B cell (primary cell): Measurements from ENCODE around the gene RPRD1A. TPM values are rescaled to one million over a fixed set of nuclear protein-coding genes. Genes with fewer than 3 reads are reported as not detected.

Experiments
- ATAC-seq: fragments of 200-7000 bp; cut with Tn5 transposase; one replicate; pipeline ENCODE4 v1.10.0; 2021; ENCODE audit warnings: low read depth, mild to moderate bottlenecking, moderate number of reproducible peaks, moderate library complexity
- CTCF ChIA-PET: fragments of 350-600 bp; sonication (Branson Sonifier 250); formaldehyde crosslinking; loops from one replicate; lab custom pipeline; 2021; ENCODE audit warnings: antibody characterized with exemption, inconsistent platforms; lab: Charles Lee
- POLR2A ChIA-PET: fragments of 350-600 bp; sonication (Branson Sonifier 250); formaldehyde crosslinking; loops from one replicate; lab custom pipeline; 2021; ENCODE audit warnings: antibody characterized with exemption; lab: Charles Lee
- DNase-seq: peaks from one replicate; pipeline ENCODE4 v3.0.0; 2013
- H2AFZ ChIP-seq: 2 replicates; pipeline ENCODE4 v1.6.1; 2012; ENCODE audit warnings: mild to moderate bottlenecking, low read depth, low read length; ENCODE audit not compliant: insufficient read depth, poor library complexity, severe bottlenecking
- H3K27ac ChIP-seq, 2 donors: 1 replicate in 1 of 2; 2 replicates in 1 of 2; pipeline ENCODE4 v1.5.1; 2012 to 2013; ENCODE audit warnings: low read length in 2 of 2, mild to moderate bottlenecking in 2 of 2, moderate library complexity in 1 of 2
- H3K27me3 ChIP-seq, 4 experiments: fragments of 200-600 bp in 1 of 4; sonication (generic) in 1 of 4; replicated peaks in 1 of 4; 1 replicate in 2 of 4; 2 replicates in 2 of 4; pipeline versions ENCODE4 v1.6.1 to v1.7.0; 2013 to 2016; ENCODE audit warnings: low read length in 3 of 4, mild to moderate bottlenecking in 2 of 4, mixed read lengths in 1 of 4, moderate library complexity in 1 of 4; ENCODE audit not compliant: insufficient read depth in 4 of 4, control insufficient read depth in 3 of 4; ENCODE audit errors: control extremely low read depth in 1 of 4
- H3K36me3 ChIP-seq, 2 experiments: replicated peaks in 1 of 2; 1 replicate in 1 of 2; 2 replicates in 1 of 2; pipeline versions ENCODE4 v1.6.1 to v1.7.1; 2013; ENCODE audit warnings: low read length in 1 of 2; ENCODE audit not compliant: insufficient read depth in 2 of 2, control insufficient read depth in 1 of 2; ENCODE audit errors: control extremely low read depth in 1 of 2, extremely low read depth in 1 of 2
- H3K4me1 ChIP-seq, 2 donors: fragments of 200-600 bp in 1 of 2; sonication (generic) in 1 of 2; 1 replicate in 1 of 2; 2 replicates in 1 of 2; pipeline versions ENCODE4 v1.5.1 to v1.6.1; 2013 to 2017; ENCODE audit warnings: low read length in 2 of 2; ENCODE audit not compliant: control insufficient read depth in 2 of 2, insufficient read depth in 2 of 2
- H3K4me2 ChIP-seq: replicated peaks from 2 replicates; pipeline ENCODE3; 2012; ENCODE audit warnings: mild to moderate bottlenecking, low read depth, low read length; ENCODE audit not compliant: poor library complexity, severe bottlenecking
- H3K4me3 ChIP-seq, 5 experiments: fragments of 200-600 bp in 1 of 5; sonication (generic) in 1 of 5; 1 replicate in 3 of 5; 2 replicates in 2 of 5; pipeline versions ENCODE4 v1.5.1 to v1.7.0; 2011 to 2016; ENCODE audit warnings: low read length in 4 of 5, mild to moderate bottlenecking in 4 of 5, low read depth in 2 of 5, control low read depth in 1 of 5, moderate library complexity in 1 of 5; ENCODE audit not compliant: insufficient read depth in 1 of 5; ENCODE audit errors: control extremely low read depth in 1 of 5, extremely low read depth in 1 of 5
- H3K79me2 ChIP-seq: fragments of 200-600 bp; sonication (generic); one replicate; pipeline ENCODE4 v1.6.0; 2016; ENCODE audit warnings: low read length; ENCODE audit not compliant: control insufficient read depth, insufficient read depth
- H3K9ac ChIP-seq: fragments of 200-600 bp; sonication (generic); 2 replicates; pipeline ENCODE4 v1.6.1; 2017; ENCODE audit warnings: mild to moderate bottlenecking, low read length, moderate library complexity
- H3K9me3 ChIP-seq, 3 donors: one replicate each; pipeline versions ENCODE4 v1.6.1 to v1.7.1; 2013; ENCODE audit warnings: low read length in 2 of 3; ENCODE audit not compliant: control insufficient read depth in 2 of 3, insufficient read depth in 1 of 3; ENCODE audit errors: control extremely low read depth in 1 of 3
- H4K20me1 ChIP-seq: 2 replicates; pipeline ENCODE4 v1.6.0; 2012; ENCODE audit warnings: mild to moderate bottlenecking, low read length; ENCODE audit not compliant: insufficient read depth, control insufficient read depth, poor library complexity, severe bottlenecking
- H3K27ac Mint-ChIP-seq: one replicate; pipeline ENCODE4 v1.8.0; 2021; ENCODE audit warnings: mixed read lengths
- H3K27me3 Mint-ChIP-seq: one replicate; pipeline ENCODE4 v1.8.0; 2021; ENCODE audit warnings: mixed read lengths
- H3K4me1 Mint-ChIP-seq: one replicate; pipeline ENCODE4 v1.8.0; 2021; ENCODE audit warnings: mixed read lengths
- H3K4me3 Mint-ChIP-seq: one replicate; pipeline ENCODE4 v1.8.0; 2021; ENCODE audit warnings: mixed read lengths
- H3K9me3 Mint-ChIP-seq: one replicate; pipeline ENCODE4 v1.8.0; 2022; ENCODE audit warnings: mixed read lengths; ENCODE audit not compliant: insufficient read depth
- CTCF ChIP-seq: fragments of 200-600 bp; IDR thresholded peaks from one replicate; pipeline ENCODE4 v1.8.0; 2022; ENCODE audit warnings: antibody characterized with exemption, mild to moderate bottlenecking
- EZH2 ChIP-seq: IDR thresholded peaks from 2 replicates; pipeline ENCODE4 v1.6.1; 2012; ENCODE audit warnings: borderline replicate concordance, low read depth, mild to moderate bottlenecking, moderate library complexity, low read length; ENCODE audit not compliant: insufficient read depth, poor library complexity, severe bottlenecking
- WGBS: methylation state at CpG from one replicate; pipeline ENCODE4 v1.1.5; 2013; ENCODE audit warnings: missing lambda C conversion rate; ENCODE audit not compliant: insufficient coverage; 5-methylcytosine and 5-hydroxymethylcytosine counted together
- intact Hi-C: fragments of 100-400 bp; cut with micrococcal nuclease; formaldehyde crosslinking; loops from one replicate; pipeline ENCODE4 v1.10.0; 2022
- polyA plus RNA-seq: library from polyadenylated mRNA; depleted of rRNA; stranded (reverse); fragments of >200 nt; gene quantifications from 2 replicates; pipeline ENCODE4 v1.2.3, GENCODE V29; 2012
- total RNA-seq, 2 donors: library from RNA; stranded (reverse); fragments of 120-200 nt in 1 of 2; gene quantifications; 1 replicate in 1 of 2; 2 replicates in 1 of 2; pipeline versions ENCODE4 v1.2.3 to v1.2.4, GENCODE V29; 2013 to 2022

Gene RPRD1A
- total and polyA plus RNA-seq, 2 donors (not counting 1 experiment from before 2014, with no cell fraction given): 27.6 to 62.6 TPM

GRCh38 chr18:35964319-35964718 lies 103.0 kb downstream of the RPRD1A start:
- ATAC-seq (no peak), DNase-seq (no peak)
- H3K36me3 ChIP-seq: no peaks in the 10 kb centered on the region
- no peaks in the 10 kb centered on the region for H3K79me2 ChIP-seq
- H3K4me1 Mint-ChIP-seq: peaks cover 9% of the 10 kb centered on the region
- H3K27ac ChIP-seq: no peak overlapping the region
- H2AFZ ChIP-seq: no peak overlapping the region
- H3K9me3 Mint-ChIP-seq: peaks cover 2% of the 10 kb centered on the region
- no peaks in the 10 kb centered on the region for H4K20me1 ChIP-seq
- TF ChIP-seq EZH2 (no peak), CTCF (no peak)
- H3K9ac ChIP-seq: no peak overlapping the region
- H3K4me2 ChIP-seq: no peak overlapping the region
- ChIA-PET CTCF (no interaction called here), POLR2A (no interaction called here)
- no peak overlapping the region for H3K27ac Mint-ChIP-seq
- H3K4me3 ChIP-seq: no peak overlapping the region
- intact Hi-C loops: no loop called here
- H3K27me3 ChIP-seq: peaks cover 0 to 4% (median 0%) of the 10 kb centered on the region in 4 experiments
- peaks cover 0 to 5% (median 2%) of the 10 kb centered on the region in 3 donors for H3K9me3 ChIP-seq
- H3K27me3 Mint-ChIP-seq: peaks cover 9% of the 10 kb centered on the region
- no peak overlapping the region for H3K4me3 Mint-ChIP-seq
- peaks cover 0 to 6% of the 10 kb centered on the region in 2 donors for H3K4me1 ChIP-seq

- H3K9ac ChIP-seq: no peak overlapping the region
- CTCF ChIA-PET: no interaction called here
- no peak overlapping the region for H3K4me2 ChIP-seq
- H3K4me1 ChIP-seq: no peaks in the 10 kb centered on the region
- peaks cover 0 to 4% (median 0%) of the 10 kb centered on the region in 4 experiments for H3K27me3 ChIP-seq
- no peak overlapping the region for H3K4me3 ChIP-seq
- Mint-ChIP-seq H3K4me1 (no peaks in the 10 kb centered on the region), H3K27ac (no peak overlapping the region), H3K9me3 (peaks cover 2% of the 10 kb centered on the region), H3K4me3 (no peak overlapping the region), H3K27me3 (peaks cover 18% of the 10 kb centered on the region)
- POLR2A ChIA-PET: no interaction called here
- no peak overlapping the region for H2AFZ ChIP-seq
- intact Hi-C loops: no loop called here
- H3K79me2 ChIP-seq: no peaks in the 10 kb centered on the region
- H3K27ac ChIP-seq: no peak overlapping the region
- no peaks in the 10 kb centered on the region for H3K36me3 ChIP-seq
- H4K20me1 ChIP-seq: no peaks in the 10 kb centered on the region
- DNase-seq (no peak), ATAC-seq (no peak)
- H3K9me3 ChIP-seq: peaks cover 1 to 6% (median 5%) of the 10 kb centered on the region in 3 donors
- WGBS: 100% methylated on average over 2 of the region's 2 CpGs
- no peak for TF ChIP-seq EZH2
- no peak for TF ChIP-seq CTCF
These were observed 105.0 kb downstream of the RPRD1A start for GRCh38 chr18:35962320-35962719.
